22Rv1 (cell line): Measurements from ENCODE around the gene MPHOSPH10.

Source experiments
- ZFX ChIP-seq: fragments of 450-650 bp; IDR thresholded peaks from 2 replicates; pipeline ENCODE4 v1.6.1; 2017; ENCODE audit warnings: antibody characterized with exemption, borderline replicate concordance
- TF ChIP-seq, protein P1 (sequence below): fragments of 450-650 bp; IDR thresholded peaks from 2 replicates; pipeline ENCODE4 v1.5.1; 2017; ENCODE audit warnings: mild to moderate bottlenecking

DNA sequence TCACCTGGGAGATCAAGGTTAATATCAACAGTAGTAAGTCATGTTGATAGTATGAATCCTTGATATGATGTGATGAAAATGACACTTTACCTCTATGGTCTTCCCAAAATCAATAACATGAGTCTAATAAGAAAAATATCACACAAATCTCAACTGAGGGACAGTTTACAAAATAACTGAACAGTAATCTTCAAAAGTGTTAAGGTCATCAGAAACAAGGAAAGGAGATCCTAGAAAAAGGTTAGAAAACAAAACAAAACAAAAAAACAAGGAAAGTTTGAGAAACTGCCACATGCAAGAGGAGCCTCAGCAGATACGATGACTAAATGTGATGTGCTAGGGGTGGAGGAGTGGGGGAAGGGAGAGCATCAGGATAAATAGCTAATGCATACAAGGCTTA is 16.6 kb upstream of the MPHOSPH10 start:
- TF ChIP-seq, protein P1, sequence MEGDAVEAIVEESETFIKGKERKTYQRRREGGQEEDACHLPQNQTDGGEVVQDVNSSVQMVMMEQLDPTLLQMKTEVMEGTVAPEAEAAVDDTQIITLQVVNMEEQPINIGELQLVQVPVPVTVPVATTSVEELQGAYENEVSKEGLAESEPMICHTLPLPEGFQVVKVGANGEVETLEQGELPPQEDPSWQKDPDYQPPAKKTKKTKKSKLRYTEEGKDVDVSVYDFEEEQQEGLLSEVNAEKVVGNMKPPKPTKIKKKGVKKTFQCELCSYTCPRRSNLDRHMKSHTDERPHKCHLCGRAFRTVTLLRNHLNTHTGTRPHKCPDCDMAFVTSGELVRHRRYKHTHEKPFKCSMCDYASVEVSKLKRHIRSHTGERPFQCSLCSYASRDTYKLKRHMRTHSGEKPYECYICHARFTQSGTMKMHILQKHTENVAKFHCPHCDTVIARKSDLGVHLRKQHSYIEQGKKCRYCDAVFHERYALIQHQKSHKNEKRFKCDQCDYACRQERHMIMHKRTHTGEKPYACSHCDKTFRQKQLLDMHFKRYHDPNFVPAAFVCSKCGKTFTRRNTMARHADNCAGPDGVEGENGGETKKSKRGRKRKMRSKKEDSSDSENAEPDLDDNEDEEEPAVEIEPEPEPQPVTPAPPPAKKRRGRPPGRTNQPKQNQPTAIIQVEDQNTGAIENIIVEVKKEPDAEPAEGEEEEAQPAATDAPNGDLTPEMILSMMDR = no peak
- TF ChIP-seq ZFX = no peak
